Epithelial cell of esophagus (primary cell): ENCODE data around the gene RAB11FIP3.

Experiments
- DNase-seq: peaks from one replicate; pipeline ENCODE4 v3.0.0; 2010; ENCODE audit warnings: low read depth
- H3K4me3 ChIP-seq: 2 replicates; pipeline ENCODE4 v1.5.1; 2011; ENCODE audit warnings: mild to moderate bottlenecking, low read length, control low read depth
- CTCF ChIP-seq: IDR thresholded peaks from 2 replicates; pipeline ENCODE4 v1.5.1; 2011; ENCODE audit warnings: low read depth, mild to moderate bottlenecking, low read length, control low read depth, inconsistent platforms; ENCODE audit not compliant: insufficient read depth; ENCODE audit errors: missing control alignments

The RAB11FIP3 gene

GRCh38 chr16:528111-529011 lies 102.9 kb downstream of the RAB11FIP3 start:
- peak overlapping the region; percentile 76 for H3K4me3 ChIP-seq
- DNase-seq = peak; percentile 82
- TF ChIP-seq CTCF = no peak

DNA sequence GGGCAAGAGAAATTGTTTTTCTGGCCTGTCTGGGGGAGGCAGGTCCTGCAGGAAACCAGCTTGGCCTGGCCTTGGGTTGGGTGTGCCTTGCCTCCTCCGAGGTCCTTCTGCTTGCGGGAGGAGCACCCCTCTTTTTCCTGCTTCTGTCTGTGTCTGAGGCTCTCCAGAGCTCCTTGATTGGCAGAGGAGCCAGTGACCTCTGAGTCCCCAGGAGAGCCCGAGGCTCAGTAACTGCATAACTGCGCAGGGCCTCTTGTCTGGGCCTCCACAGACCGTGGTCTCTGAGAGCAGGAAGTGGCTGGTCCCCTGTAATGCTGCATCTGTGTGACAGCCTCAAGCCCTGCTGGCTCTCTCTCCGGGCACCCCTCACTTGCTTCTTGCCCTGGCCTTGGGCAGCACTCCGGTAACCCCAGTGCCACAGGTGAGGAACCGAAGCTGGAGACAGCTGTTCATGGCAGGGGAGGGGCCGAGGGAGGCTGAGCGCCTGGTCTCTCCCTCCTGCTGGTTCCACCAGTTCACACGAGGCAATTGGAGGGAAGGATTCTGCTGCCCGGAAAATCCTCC lies 103.6 kb downstream of the RAB11FIP3 start:
- H3K4me3 ChIP-seq = peak overlapping the region; percentile 76
- DNase-seq = no peak

GRCh38 chr16:530111-530817 lies 104.8 kb downstream of the RAB11FIP3 start:
- no peak overlapping the region for H3K4me3 ChIP-seq
- no peak for TF ChIP-seq CTCF
- no peak for DNase-seq

More for the DNA sequence above, 103.6 kb downstream of the RAB11FIP3 start:
- TF ChIP-seq CTCF = no peak

GRCh38 chr16:531494-532125 lies 106.2 kb downstream of the RAB11FIP3 start:
- no peak overlapping the region for H3K4me3 ChIP-seq
- TF ChIP-seq CTCF = no peak
- no peak for DNase-seq

GRCh38 chr16:533391-534123 lies 108.1 kb downstream of the RAB11FIP3 start:
- no peak for TF ChIP-seq CTCF
- DNase-seq = peak; percentile 14

DNA sequence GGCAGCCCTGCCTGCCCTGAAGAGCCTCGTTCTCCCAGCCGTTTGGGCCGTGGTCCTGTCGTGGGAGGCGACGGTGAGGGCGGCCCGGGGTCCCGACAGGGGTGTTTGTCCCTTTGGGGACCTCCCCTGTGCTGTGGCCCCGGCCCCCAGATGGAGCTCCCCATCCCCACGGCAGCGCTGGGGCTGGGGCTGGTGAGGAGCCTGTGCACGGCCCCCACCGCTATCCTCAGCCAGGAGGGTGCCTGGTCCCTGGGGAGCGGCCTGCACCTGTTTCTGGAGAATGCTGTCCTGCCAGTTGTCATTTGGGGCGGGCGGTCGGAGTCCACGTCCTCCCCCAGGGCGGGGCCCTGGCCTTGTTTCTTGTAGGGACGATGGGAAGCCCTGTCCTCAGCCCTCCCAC lies 108.7 kb downstream of the RAB11FIP3 start:
- no peak for DNase-seq
- no peak for TF ChIP-seq CTCF
- H3K4me3 ChIP-seq = no peak overlapping the region

More at GRCh38 chr16:533391-534123, 108.1 kb downstream of the RAB11FIP3 start:
- H3K4me3 ChIP-seq = no peak overlapping the region
